ENCODE data around the gene EXOSC5. TPM values are rescaled to one million over a fixed set of nuclear protein-coding genes. Genes with fewer than 3 reads are reported as not detected.

EXOSC5 gene
- total and polyA plus RNA-seq, 2 donors (not counting 1 experiment from before 2014, with no cell fraction given): 14.1 to 41.4 TPM

- Histone ChIP-seq H3K36me3 (replicated peaks in 1 of 2; ENCODE audit: control extremely low read depth in 1 of 2, control insufficient read depth in 1 of 2, extremely low read depth in 1 of 2, insufficient read depth in 2 of 2, low read length in 1 of 2) (peaks cover 0 to 39% of the 10 kb centered on the region in 2 experiments), H2AFZ (ENCODE audit: insufficient read depth, low read depth, low read length, poor library complexity, severe bottlenecking) (no peak overlapping the region), H3K4me2 (replicated peaks; ENCODE audit: low read depth, low read length, poor library complexity, severe bottlenecking) (no peak overlapping the region), H3K27me3 (replicated peaks in 1 of 4; ENCODE audit: control extremely low read depth in 1 of 4, control insufficient read depth in 3 of 4, insufficient read depth in 4 of 4, low read length in 3 of 4) (no peaks in the 10 kb centered on the region), H3K4me1 (ENCODE audit: control insufficient read depth in 2 of 2, insufficient read depth in 2 of 2, low read length in 2 of 2) (peaks cover 6 to 9% of the 10 kb centered on the region in 2 donors), H4K20me1 (ENCODE audit: control insufficient read depth, insufficient read depth, low read length, poor library complexity, severe bottlenecking) (no peaks in the 10 kb centered on the region), H3K27ac (ENCODE audit: low read length in 2 of 2) (no peak overlapping the region), H3K4me3 (ENCODE audit: control extremely low read depth in 1 of 5, extremely low read depth in 1 of 5, insufficient read depth in 1 of 5, low read depth in 2 of 5, low read length in 4 of 5) (no peak overlapping the region), H3K9ac (ENCODE audit: low read length) (no peak overlapping the region), H3K79me2 (ENCODE audit: control insufficient read depth, insufficient read depth, low read length) (peaks cover 25% of the 10 kb centered on the region), H3K9me3 (ENCODE audit: control extremely low read depth in 1 of 3, control insufficient read depth in 2 of 3, insufficient read depth in 1 of 3, low read length in 2 of 3) (no peaks in the 10 kb centered on the region)
- 81% methylated on average over 8 of the region's 9 CpGs for WGBS (ENCODE audit: insufficient coverage)
- TF ChIP-seq EZH2 (IDR thresholded peaks at IDR 0.05; ENCODE audit: borderline replicate concordance, insufficient read depth, low read depth, low read length, poor library complexity, severe bottlenecking) (no peak), CTCF (IDR thresholded peaks at IDR 0.05) (no peak)
- ChIA-PET CTCF (no interaction called here), POLR2A (interaction anchor here (0.6 kb wide), 1 partner anchor 869 kb away, joined by 5 read pairs; no protein-coding TSS in a partner anchor)
- peaks cover 16% of the 10 kb centered on the region for H3K4me1 Mint-ChIP-seq
- no peak overlapping the region for H3K27ac Mint-ChIP-seq
- H3K4me3 Mint-ChIP-seq: no peak overlapping the region
- ATAC-seq (ENCODE audit: low read depth) (no peak), DNase-seq (no peak)
- no peaks in the 10 kb centered on the region for H3K9me3 Mint-ChIP-seq (ENCODE audit: insufficient read depth)
- H3K27me3 Mint-ChIP-seq: no peaks in the 10 kb centered on the region
- intact Hi-C loops (cut with micrococcal nuclease): no loop called here
Observed at GRCh38 chr19:41411100-41411967, 14.2 kb upstream of the EXOSC5 start.
